ENCODE results near the gene MRPS25.
A peak's percentile ranks its signal among the peaks of the same experiment; 100 is the strongest.

Gene MRPS25

DNA sequence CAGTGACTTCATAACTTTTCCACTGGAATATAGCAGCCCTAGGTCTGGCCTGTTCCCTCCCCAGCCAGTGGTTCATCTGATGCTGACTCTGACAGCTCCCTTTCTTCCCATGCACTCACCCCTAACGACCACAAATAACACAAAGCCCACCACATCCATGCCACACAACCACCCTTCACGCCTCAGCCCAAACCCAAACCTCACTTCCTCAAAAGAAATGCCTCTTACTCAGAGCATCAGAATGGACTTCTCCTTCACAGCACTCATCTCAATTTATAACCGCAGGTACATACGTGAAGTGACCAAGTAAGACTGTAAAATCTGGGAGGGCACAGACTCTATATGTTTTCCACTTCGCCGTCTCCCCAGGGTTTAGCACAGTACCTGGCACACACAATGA, 32.8 kb upstream of the MRPS25 start:
- Histone ChIP-seq H3K27me3 (ENCODE audit: insufficient read depth, low read length, poor library complexity, severe bottlenecking) (no peaks in the 10 kb centered on the region), H3K9me3 (ENCODE audit: insufficient read depth, low read depth, low read length) (no peaks in the 10 kb centered on the region), H3K9ac (ENCODE audit: low read depth, low read length, poor library complexity, severe bottlenecking) (peak overlapping the region; percentile 86), H3K4me1 (ENCODE audit: insufficient read depth, low read length, poor library complexity, severe bottlenecking) (peaks cover 12% of the 10 kb centered on the region), H3K4me3 (ENCODE audit: low read length, poor library complexity, severe bottlenecking) (peak overlapping the region; percentile 89), H3K4me2 (ENCODE audit: low read depth, low read length, poor library complexity, severe bottlenecking) (peak overlapping the region; percentile 82), H3K36me3 (ENCODE audit: insufficient read depth, low read length) (peaks cover 18% of the 10 kb centered on the region; the same call in 1 of the 2 replicates), H2AFZ (ENCODE audit: low read length) (no peak overlapping the region), H4K20me1 (ENCODE audit: insufficient read depth, low read length, poor library complexity, severe bottlenecking) (peaks cover 4% of the 10 kb centered on the region), H3K79me2 (ENCODE audit: insufficient read depth, low read length) (peaks cover 19% of the 10 kb centered on the region), H3F3A (ENCODE audit: low read depth) (no peaks in the 10 kb centered on the region), H3K9me2 (replicated peaks; ENCODE audit: low read depth, low read length) (no peaks in the 10 kb centered on the region)
- TF ChIP-seq CTCF (conservative IDR thresholded peaks at IDR 0.05; ENCODE audit: low read length) (no peak), EZH2phosphoT487 (IDR thresholded peaks at IDR 0.05; ENCODE audit: borderline replicate concordance) (no peak)

GRCh38 chr3:15096046-15096445, 30.9 kb upstream of the MRPS25 start:
- H3K4me1 ChIP-seq (ENCODE audit: insufficient read depth, low read length, poor library complexity, severe bottlenecking) = peaks cover 12% of the 10 kb centered on the region
- H3K4me2 ChIP-seq (ENCODE audit: low read depth, low read length, poor library complexity, severe bottlenecking) = peak overlapping the region; percentile 19
- no peak overlapping the region for H3K9ac ChIP-seq (ENCODE audit: low read depth, low read length, poor library complexity, severe bottlenecking)
- H3K9me2 ChIP-seq (replicated peaks; ENCODE audit: low read depth, low read length) = no peaks in the 10 kb centered on the region
- TF ChIP-seq CTCF (conservative IDR thresholded peaks at IDR 0.05; ENCODE audit: low read length) (no peak), EZH2phosphoT487 (IDR thresholded peaks at IDR 0.05; ENCODE audit: borderline replicate concordance) (no peak)
- no peaks in the 10 kb centered on the region for H3K27me3 ChIP-seq (ENCODE audit: insufficient read depth, low read length, poor library complexity, severe bottlenecking)
- no peak overlapping the region for H3K4me3 ChIP-seq (ENCODE audit: low read length, poor library complexity, severe bottlenecking)
- peaks cover 4% of the 10 kb centered on the region for H4K20me1 ChIP-seq (ENCODE audit: insufficient read depth, low read length, poor library complexity, severe bottlenecking)
- peaks cover 19% of the 10 kb centered on the region for H3K79me2 ChIP-seq (ENCODE audit: insufficient read depth, low read length)
- no peaks in the 10 kb centered on the region for H3F3A ChIP-seq (ENCODE audit: low read depth)
- peaks cover 18% of the 10 kb centered on the region; the same call in 1 of the 2 replicates for H3K36me3 ChIP-seq (ENCODE audit: insufficient read depth, low read length)
- H2AFZ ChIP-seq (ENCODE audit: low read length) = no peak overlapping the region
- no peaks in the 10 kb centered on the region for H3K9me3 ChIP-seq (ENCODE audit: insufficient read depth, low read depth, low read length)

- no peak overlapping the region for H2AFZ ChIP-seq (ENCODE audit: low read length)
- no peak for TF ChIP-seq CTCF (conservative IDR thresholded peaks at IDR 0.05; ENCODE audit: low read length)
- no peak for TF ChIP-seq EZH2phosphoT487 (IDR thresholded peaks at IDR 0.05; ENCODE audit: borderline replicate concordance)
- H3K27me3 ChIP-seq (ENCODE audit: insufficient read depth, low read length, poor library complexity, severe bottlenecking) = no peaks in the 10 kb centered on the region
- H3K79me2 ChIP-seq (ENCODE audit: insufficient read depth, low read length) = peaks cover 19% of the 10 kb centered on the region
- H3K4me2 ChIP-seq (ENCODE audit: low read depth, low read length, poor library complexity, severe bottlenecking) = no peak overlapping the region
- no peak overlapping the region for H3K9ac ChIP-seq (ENCODE audit: low read depth, low read length, poor library complexity, severe bottlenecking)
- H3K9me2 ChIP-seq (replicated peaks; ENCODE audit: low read depth, low read length) = no peaks in the 10 kb centered on the region
- no peaks in the 10 kb centered on the region for H3F3A ChIP-seq (ENCODE audit: low read depth)
- H3K4me3 ChIP-seq (ENCODE audit: low read length, poor library complexity, severe bottlenecking) = no peak overlapping the region
- H3K4me1 ChIP-seq (ENCODE audit: insufficient read depth, low read length, poor library complexity, severe bottlenecking) = peaks cover 12% of the 10 kb centered on the region
- H4K20me1 ChIP-seq (ENCODE audit: insufficient read depth, low read length, poor library complexity, severe bottlenecking) = peaks cover 4% of the 10 kb centered on the region
- peaks cover 18% of the 10 kb centered on the region; the same call in 1 of the 2 replicates for H3K36me3 ChIP-seq (ENCODE audit: insufficient read depth, low read length)
- H3K9me3 ChIP-seq (ENCODE audit: insufficient read depth, low read depth, low read length) = no peaks in the 10 kb centered on the region
Measured at GRCh38 chr3:15094187-15094875, 29.2 kb upstream of the MRPS25 start.

Measured in Loucy (cell line).